A673 (cell line): ENCODE data around the gene SPATA6L. TPM values are rescaled to one million over a fixed set of nuclear protein-coding genes. Genes with fewer than 3 reads are reported as not detected.
A peak's percentile ranks its signal among the peaks of the same experiment; 100 is the strongest.

Source experiments
- BruUV-seq: library from RNA; stranded (reverse); fragments of 400-500 nt; replicated peaks from 2 replicates; lab custom pipeline; 2021; lab: Mats Ljungman, UMichigan
- CTCF ChIA-PET: fragments of 300-600 bp; sonication (Branson Sonifier 250); formaldehyde crosslinking; loops from one replicate; lab custom pipeline; 2022; ENCODE audit warnings: antibody characterized with exemption; lab: Charles Lee
- POLR2A ChIA-PET: fragments of 300-600 bp; sonication (Branson Sonifier 250); formaldehyde crosslinking; loops from one replicate; lab custom pipeline; 2022; ENCODE audit warnings: antibody characterized with exemption; ENCODE audit not compliant: low non-redundant PET; lab: Charles Lee
- DNase-seq: peaks from one replicate; pipeline ENCODE4 v3.0.0-alpha.2; 2015; ENCODE audit warnings: low spot score
- H3K27ac ChIP-seq: fragments of 200-600 bp; sonication (generic); 2 replicates; pipeline ENCODE4 v1.5.1; 2016; ENCODE audit warnings: mixed run types, low read depth, mild to moderate bottlenecking, mixed read lengths, antibody characterized with exemption, low read length; ENCODE audit not compliant: poor library complexity, severe bottlenecking
- H3K27me3 ChIP-seq: fragments of 200-600 bp; sonication (generic); replicated peaks from 2 replicates; pipeline ENCODE4 v1.6.1; 2017; ENCODE audit warnings: mixed run types, low read depth, mild to moderate bottlenecking, mixed read lengths, antibody characterized with exemption, low read length; ENCODE audit not compliant: insufficient read depth, poor library complexity
- H3K36me3 ChIP-seq: fragments of 200-600 bp; sonication (generic); 2 replicates; pipeline ENCODE4 v1.6.1; 2016; ENCODE audit warnings: mixed run types, mild to moderate bottlenecking, mixed read lengths, antibody characterized with exemption, low read length; ENCODE audit not compliant: insufficient read depth, poor library complexity, severe bottlenecking
- H3K4me1 ChIP-seq: fragments of 200-600 bp; sonication (generic); 2 replicates; pipeline ENCODE4 v1.6.1; 2017; ENCODE audit warnings: mixed run types, mild to moderate bottlenecking, mixed read lengths, antibody characterized with exemption, low read length; ENCODE audit not compliant: insufficient read depth, poor library complexity, severe bottlenecking
- H3K4me3 ChIP-seq: fragments of 200-600 bp; sonication (generic); 2 replicates; pipeline ENCODE4 v1.5.1; 2016; ENCODE audit warnings: low read depth, mixed run types, mild to moderate bottlenecking, mixed read lengths, low read length; ENCODE audit not compliant: poor library complexity, severe bottlenecking
- H3K9me3 ChIP-seq: fragments of 200-600 bp; sonication (generic); 2 replicates; pipeline ENCODE4 v1.6.1; 2016; ENCODE audit warnings: mixed run types, low read depth, mild to moderate bottlenecking, mixed read lengths, antibody characterized with exemption, low read length; ENCODE audit not compliant: poor library complexity, severe bottlenecking
- CTCF ChIP-seq: fragments of 300-800, 200-600 bp; sonication (generic); conservative IDR thresholded peaks from 2 replicates; pipeline ENCODE4 v1.5.1; 2017; ENCODE audit warnings: low read depth, mild to moderate bottlenecking, antibody characterized with exemption, low read length, moderate library complexity, mixed read lengths
- EZH2 ChIP-seq: fragments of 200-600 bp; sonication (generic); IDR thresholded peaks from 2 replicates; pipeline ENCODE4 v1.6.1; 2017; ENCODE audit warnings: borderline replicate concordance, low read depth, mild to moderate bottlenecking, mixed read lengths, antibody characterized with exemption, low read length; ENCODE audit not compliant: poor library complexity, severe bottlenecking
- intact Hi-C: fragments of 100-400 bp; cut with micrococcal nuclease; formaldehyde crosslinking; loops from one replicate; pipeline ENCODE4 v1.10.0; 2022; ENCODE audit not compliant: unreplicated experiment
- total RNA-seq: library from RNA; stranded (reverse); gene quantifications from 2 replicates; pipeline ENCODE4 v1.2.3, GENCODE V29; 2021

SPATA6L gene
- total RNA-seq, 1 experiment from 2014 or later, result 21.2 TPM

DNA sequence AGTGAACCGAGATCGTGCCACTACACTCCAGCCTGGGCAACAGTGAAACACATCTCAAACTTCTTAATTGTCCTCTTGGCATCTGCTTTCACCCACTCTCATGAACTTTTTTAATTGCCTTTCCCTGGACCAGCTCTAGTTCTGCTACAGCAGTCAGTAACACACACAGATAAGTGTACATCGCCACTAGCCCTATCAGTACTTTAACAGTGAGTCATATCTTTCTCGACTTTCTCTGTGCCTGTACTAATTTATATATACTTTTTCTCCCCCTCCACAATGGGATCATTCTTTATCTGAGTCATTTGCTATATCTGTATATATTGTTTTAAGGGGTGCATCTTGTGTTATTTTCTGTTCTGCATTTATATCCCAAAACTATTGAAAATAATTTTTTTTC is 19.8 kb upstream of the SPATA6L start:
- intact Hi-C loops, result no loop called here
- POLR2A ChIA-PET, result no interaction called here
- TF ChIP-seq CTCF, result no peak
- no peak for TF ChIP-seq EZH2
- Histone ChIP-seq H3K4me1 (peaks cover 18% of the 10 kb centered on the region), H3K27ac (peak overlapping the region; percentile 34), H3K4me3 (no peak overlapping the region), H3K36me3 (peaks cover 50% of the 10 kb centered on the region), H3K27me3 (no peaks in the 10 kb centered on the region), H3K9me3 (no peaks in the 10 kb centered on the region)
- no peak for DNase-seq
- CTCF ChIA-PET, result no interaction called here
- no TSS peak for BruUV-seq

- BruUV-seq, result no TSS peak
- Histone ChIP-seq H3K27me3 (no peaks in the 10 kb centered on the region), H3K27ac (peak overlapping the region; percentile 26), H3K4me1 (peaks cover 18% of the 10 kb centered on the region), H3K9me3 (no peaks in the 10 kb centered on the region), H3K36me3 (peaks cover 45% of the 10 kb centered on the region), H3K4me3 (no peak overlapping the region)
- intact Hi-C loops, result no loop called here
- TF ChIP-seq CTCF, result no peak
- no peak for TF ChIP-seq EZH2
- CTCF ChIA-PET, result no interaction called here
- POLR2A ChIA-PET, result no interaction called here
- no peak for DNase-seq
Measured at GRCh38 chr9:4684820-4685219, 18.5 kb upstream of the SPATA6L start.

DNA sequence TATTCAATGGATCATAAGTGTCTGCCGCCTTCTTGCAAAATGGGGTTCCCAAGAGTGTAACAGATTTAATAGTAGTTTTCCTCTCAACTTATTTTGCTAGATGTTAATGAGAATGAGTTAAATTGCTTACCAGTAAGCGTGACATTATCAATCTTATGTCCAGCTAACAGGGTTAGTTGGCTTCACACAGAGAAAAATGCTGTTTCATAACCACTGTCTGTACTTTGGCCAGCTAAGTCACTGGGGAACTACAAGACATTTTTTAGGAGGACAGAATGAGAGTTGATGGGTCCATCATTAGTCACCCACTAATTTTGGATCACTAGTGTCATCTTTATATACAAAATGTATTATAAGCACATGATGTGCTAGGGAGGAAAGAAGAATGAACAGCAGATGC is 14.5 kb upstream of the SPATA6L start:
- Histone ChIP-seq H3K4me3 (peak overlapping the region; percentile 83), H3K9me3 (no peaks in the 10 kb centered on the region), H3K27ac (peak overlapping the region; percentile 98), H3K36me3 (peaks cover 16% of the 10 kb centered on the region), H3K27me3 (no peaks in the 10 kb centered on the region), H3K4me1 (peaks cover 25% of the 10 kb centered on the region)
- TF ChIP-seq EZH2 (no peak), CTCF (no peak)
- intact Hi-C loops, result no loop called here
- ChIA-PET CTCF (no interaction called here), POLR2A (no interaction called here)
- BruUV-seq, result no TSS peak
- no peak for DNase-seq
